Nephron progenitor cell (in vitro differentiated cells): Measurements from ENCODE around the gene LNX1.

Source experiments
- DNase-seq: peaks from one replicate; pipeline ENCODE4 v3.0.0; 2021
- H3K27ac Mint-ChIP-seq: 2 replicates; pipeline ENCODE4 v1.8.0; 2021; ENCODE audit warnings: mild to moderate bottlenecking, moderate library complexity, mixed read lengths
- H3K27me3 Mint-ChIP-seq: 2 replicates; pipeline ENCODE4 v1.8.0; 2021; ENCODE audit warnings: mild to moderate bottlenecking, low read depth, mixed read lengths; ENCODE audit not compliant: poor library complexity
- H3K36me3 Mint-ChIP-seq: 2 replicates; pipeline ENCODE4 v1.8.0; 2021; ENCODE audit warnings: low read depth, mixed read lengths
- H3K4me1 Mint-ChIP-seq: 2 replicates; pipeline ENCODE4 v1.8.0; 2021; ENCODE audit warnings: mixed read lengths
- H3K4me3 Mint-ChIP-seq: 2 replicates; pipeline ENCODE4 v1.8.0; 2021; ENCODE audit warnings: mild to moderate bottlenecking, moderate library complexity, mixed read lengths
- H3K9me3 Mint-ChIP-seq: 2 replicates; pipeline ENCODE4 v1.8.0; 2021; ENCODE audit warnings: mild to moderate bottlenecking, moderate library complexity, mixed read lengths
- TF ChIP-seq, protein P1 (sequence below): fragments of 200-600 bp; sonication (generic); IDR thresholded peaks from 2 replicates; pipeline ENCODE4 v1.5.0; 2021; ENCODE audit warnings: antibody characterized with exemption

LNX1 gene

DNA sequence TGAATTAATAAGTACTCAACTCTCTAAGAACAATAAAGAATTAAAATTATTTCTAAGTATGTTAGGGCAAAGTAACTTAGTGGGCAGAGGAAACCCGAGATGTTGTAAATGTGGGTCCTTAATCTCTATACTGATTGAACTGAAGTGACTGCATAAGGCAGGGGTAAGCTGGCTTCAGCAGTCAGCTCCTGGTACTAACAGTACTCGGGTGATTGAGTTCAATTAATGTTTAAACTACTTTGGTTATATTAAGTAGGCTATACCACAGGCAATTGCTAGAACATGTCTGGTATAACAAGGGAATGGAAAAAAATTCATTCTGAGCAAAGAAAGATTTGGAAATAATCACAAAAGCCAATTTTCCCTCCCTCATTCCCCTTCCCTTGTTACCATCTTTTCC is 90.7 kb downstream of the LNX1 start:
- H3K9me3 Mint-ChIP-seq = no peaks in the 10 kb centered on the region
- H3K36me3 Mint-ChIP-seq = no peaks in the 10 kb centered on the region
- H3K27ac Mint-ChIP-seq = no peak overlapping the region
- DNase-seq = no peak
- no peak overlapping the region for H3K4me3 Mint-ChIP-seq
- TF ChIP-seq, protein P1, sequence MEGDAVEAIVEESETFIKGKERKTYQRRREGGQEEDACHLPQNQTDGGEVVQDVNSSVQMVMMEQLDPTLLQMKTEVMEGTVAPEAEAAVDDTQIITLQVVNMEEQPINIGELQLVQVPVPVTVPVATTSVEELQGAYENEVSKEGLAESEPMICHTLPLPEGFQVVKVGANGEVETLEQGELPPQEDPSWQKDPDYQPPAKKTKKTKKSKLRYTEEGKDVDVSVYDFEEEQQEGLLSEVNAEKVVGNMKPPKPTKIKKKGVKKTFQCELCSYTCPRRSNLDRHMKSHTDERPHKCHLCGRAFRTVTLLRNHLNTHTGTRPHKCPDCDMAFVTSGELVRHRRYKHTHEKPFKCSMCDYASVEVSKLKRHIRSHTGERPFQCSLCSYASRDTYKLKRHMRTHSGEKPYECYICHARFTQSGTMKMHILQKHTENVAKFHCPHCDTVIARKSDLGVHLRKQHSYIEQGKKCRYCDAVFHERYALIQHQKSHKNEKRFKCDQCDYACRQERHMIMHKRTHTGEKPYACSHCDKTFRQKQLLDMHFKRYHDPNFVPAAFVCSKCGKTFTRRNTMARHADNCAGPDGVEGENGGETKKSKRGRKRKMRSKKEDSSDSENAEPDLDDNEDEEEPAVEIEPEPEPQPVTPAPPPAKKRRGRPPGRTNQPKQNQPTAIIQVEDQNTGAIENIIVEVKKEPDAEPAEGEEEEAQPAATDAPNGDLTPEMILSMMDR = no peak
- peaks cover 8% of the 10 kb centered on the region for H3K27me3 Mint-ChIP-seq
- H3K4me1 Mint-ChIP-seq = peaks cover 21% of the 10 kb centered on the region

DNA sequence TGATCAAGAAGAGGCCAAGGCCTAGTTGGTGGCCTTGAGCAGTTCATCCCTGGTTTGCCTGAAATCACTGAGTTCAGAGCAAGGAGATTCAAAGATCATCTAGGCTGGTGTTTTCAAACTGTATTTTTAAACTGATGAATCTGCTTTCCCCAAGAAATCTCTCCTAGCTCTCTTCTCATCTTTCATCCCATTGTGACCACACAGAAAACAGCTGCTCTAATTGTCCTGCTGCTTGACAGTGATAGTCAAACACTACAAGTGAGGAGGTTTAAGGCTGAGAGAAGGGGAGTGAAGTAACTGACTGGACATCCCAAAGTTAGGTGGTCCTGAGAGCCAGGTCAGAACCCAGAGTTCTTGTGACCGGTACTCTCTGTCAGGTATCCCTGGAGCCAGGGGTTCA is 91.5 kb downstream of the LNX1 start:
- H3K27ac Mint-ChIP-seq = peak overlapping the region; percentile 58
- H3K9me3 Mint-ChIP-seq = no peaks in the 10 kb centered on the region
- no peaks in the 10 kb centered on the region for H3K36me3 Mint-ChIP-seq
- DNase-seq = no peak
- H3K4me3 Mint-ChIP-seq = no peak overlapping the region
- H3K27me3 Mint-ChIP-seq = peaks cover 4% of the 10 kb centered on the region
- TF ChIP-seq, protein P1 = no peak
- peaks cover 21% of the 10 kb centered on the region for H3K4me1 Mint-ChIP-seq

DNA sequence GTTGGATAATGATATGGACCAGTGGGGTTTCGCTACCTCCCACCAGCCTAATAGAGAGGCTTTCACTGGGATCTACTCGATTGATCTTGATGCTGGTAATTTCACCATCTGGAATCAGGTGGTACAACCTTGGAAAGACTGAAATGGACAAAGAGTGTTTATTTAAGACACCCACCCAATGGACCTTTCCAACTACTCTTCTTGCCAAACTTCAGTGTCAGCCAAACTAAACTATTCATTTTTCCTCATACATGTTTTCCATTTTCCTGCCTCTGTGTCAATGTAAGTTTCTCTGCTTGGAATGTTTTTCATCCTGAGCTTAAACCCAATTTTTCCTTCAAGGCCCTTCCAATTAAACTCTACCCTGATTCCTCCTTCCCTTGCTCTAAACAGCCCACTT is 92.6 kb downstream of the LNX1 start:
- DNase-seq = no peak
- Mint-ChIP-seq H3K4me1 (peaks cover 21% of the 10 kb centered on the region), H3K27ac (no peak overlapping the region), H3K36me3 (no peaks in the 10 kb centered on the region), H3K27me3 (peaks cover 4% of the 10 kb centered on the region), H3K9me3 (peaks cover 4% of the 10 kb centered on the region), H3K4me3 (no peak overlapping the region)
- TF ChIP-seq, protein P1 = no peak

DNA sequence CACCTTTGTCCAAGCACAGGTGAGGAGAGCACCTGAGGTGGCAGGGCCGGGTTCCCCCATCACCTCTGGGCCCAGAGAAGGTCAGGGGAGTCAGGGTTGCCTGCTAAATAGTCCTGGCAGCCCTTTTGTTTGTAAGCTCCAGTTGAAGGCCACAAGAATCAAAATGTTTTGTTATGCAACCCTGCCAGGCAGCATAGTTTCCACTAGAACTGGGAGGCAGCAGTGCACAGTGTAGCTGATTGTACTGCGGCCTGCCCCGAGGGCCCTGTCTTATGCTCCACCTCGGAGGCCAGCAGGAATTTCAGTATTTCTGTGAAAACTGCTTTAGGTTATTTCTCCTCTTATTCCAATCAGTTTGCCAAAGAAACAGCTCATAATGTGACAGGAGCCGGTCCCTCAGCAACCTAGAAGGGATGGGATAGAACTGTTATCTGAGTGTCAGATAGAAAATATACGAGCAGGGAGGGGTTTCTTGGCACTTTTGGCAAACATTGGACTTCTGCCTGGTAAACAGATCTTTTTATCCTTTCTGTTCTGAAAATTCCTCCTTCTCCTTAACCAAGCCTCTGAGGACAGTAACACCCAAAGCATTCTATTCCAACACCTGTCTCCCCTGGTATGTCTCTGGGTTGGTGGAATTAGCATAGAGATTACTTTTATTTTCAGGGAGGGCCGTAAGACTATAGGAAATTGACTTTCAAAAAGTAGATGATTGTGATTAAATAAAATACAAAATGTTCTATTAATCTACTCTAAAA is 93.6 kb downstream of the LNX1 start:
- peaks cover 5% of the 10 kb centered on the region for H3K9me3 Mint-ChIP-seq
- DNase-seq = no peak
- H3K4me1 Mint-ChIP-seq = peaks cover 21% of the 10 kb centered on the region
- TF ChIP-seq, protein P1 = no peak
- H3K4me3 Mint-ChIP-seq = no peak overlapping the region
- H3K36me3 Mint-ChIP-seq = no peaks in the 10 kb centered on the region
- H3K27ac Mint-ChIP-seq = no peak overlapping the region
- peaks cover 4% of the 10 kb centered on the region for H3K27me3 Mint-ChIP-seq

DNA sequence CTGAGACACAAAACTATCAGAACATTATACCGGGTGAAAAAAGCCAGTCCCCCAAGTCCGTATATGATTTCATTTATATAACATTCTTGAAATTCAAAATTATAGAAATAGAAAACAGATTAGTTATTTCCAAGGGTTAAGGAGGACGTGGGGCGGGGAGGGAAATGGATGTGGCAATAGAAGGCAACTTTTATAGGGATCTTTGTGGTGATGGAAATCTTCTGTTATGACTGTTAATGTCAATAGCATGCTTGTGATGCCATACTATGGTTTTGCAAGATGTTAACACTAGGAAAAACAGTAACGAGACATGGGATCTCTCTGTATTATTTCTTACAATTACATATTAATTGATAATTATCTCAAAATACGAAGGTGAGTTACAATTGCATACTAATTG is 96.4 kb downstream of the LNX1 start:
- no peaks in the 10 kb centered on the region for H3K36me3 Mint-ChIP-seq
- peaks cover 4% of the 10 kb centered on the region for H3K27me3 Mint-ChIP-seq
- no peak overlapping the region for H3K27ac Mint-ChIP-seq
- H3K4me3 Mint-ChIP-seq = no peak overlapping the region
- DNase-seq = no peak
- TF ChIP-seq, protein P1 = no peak
- peaks cover 5% of the 10 kb centered on the region for H3K9me3 Mint-ChIP-seq
- peaks cover 34% of the 10 kb centered on the region for H3K4me1 Mint-ChIP-seq

DNA sequence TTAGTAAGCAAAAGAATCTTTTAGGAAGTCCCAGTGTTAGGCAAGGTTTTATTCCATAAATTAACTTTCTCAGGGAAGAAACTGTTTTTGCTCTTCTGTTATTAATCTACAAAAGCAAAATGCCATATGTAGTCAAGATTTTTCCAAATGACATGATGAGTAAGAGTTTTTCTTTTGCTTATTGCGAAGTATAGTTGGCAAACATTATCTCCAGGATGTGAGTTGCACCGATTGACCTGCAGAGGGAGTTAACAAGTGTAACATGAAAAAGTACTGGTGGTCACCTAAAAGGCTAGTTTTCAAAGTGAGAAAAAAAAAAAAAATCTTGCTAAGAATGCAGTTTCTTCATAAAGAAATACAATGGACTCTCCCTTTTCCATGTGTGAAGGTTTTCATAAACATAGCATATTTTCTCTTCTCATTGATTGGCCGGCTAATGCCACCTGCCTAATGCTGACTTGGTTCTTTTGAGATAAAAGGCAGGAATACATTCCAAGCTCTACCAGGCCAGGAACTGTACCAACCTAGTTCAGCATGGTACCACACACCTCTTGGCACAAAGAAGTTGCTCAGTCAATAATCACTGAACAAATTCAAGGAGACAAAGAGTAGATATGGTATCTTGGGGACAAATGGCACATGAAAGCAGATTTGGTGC is 100.2 kb downstream of the LNX1 start:
- Mint-ChIP-seq H3K27ac (no peak overlapping the region), H3K9me3 (peaks cover 5% of the 10 kb centered on the region), H3K27me3 (peaks cover 6% of the 10 kb centered on the region), H3K4me1 (peaks cover 18% of the 10 kb centered on the region), H3K36me3 (no peaks in the 10 kb centered on the region), H3K4me3 (no peak overlapping the region)
- DNase-seq = peak; percentile 9
- TF ChIP-seq, protein P1 = peak; percentile 66
